Left ventricle myocardium inferior (tissue), 1 donor: ENCODE data around the gene OR10H4. TPM values are rescaled to one million over a fixed set of nuclear protein-coding genes. Genes with fewer than 3 reads are reported as not detected.

Experiments used
- DNase-seq: peaks from one replicate; pipeline ENCODE4 v3.0.0-alpha.2; 2020
- H3K27ac ChIP-seq: fragments of 200-600 bp; replicated peaks from 2 replicates; pipeline ENCODE4 v1.8.0; 2021
- H3K27me3 ChIP-seq: fragments of 200-600 bp; 2 replicates; pipeline ENCODE4 v1.8.0; 2021; ENCODE audit warnings: low read depth
- H3K36me3 ChIP-seq: fragments of 200-600 bp; 2 replicates; pipeline ENCODE4 v1.8.0; 2021
- H3K4me1 ChIP-seq: fragments of 200-600 bp; 2 replicates; pipeline ENCODE4 v1.8.0; 2021
- H3K4me3 ChIP-seq: fragments of 200-600 bp; 2 replicates; pipeline ENCODE4 v1.8.0; 2021; ENCODE audit warnings: mild to moderate bottlenecking, moderate library complexity
- H3K9me3 ChIP-seq: fragments of 200-600 bp; replicated peaks from 2 replicates; pipeline ENCODE4 v1.8.0; 2021
- CTCF ChIP-seq: fragments of 200-600 bp; IDR thresholded peaks from 2 replicates; pipeline ENCODE4 v1.8.0; 2021; ENCODE audit warnings: antibody characterized with exemption, mild to moderate bottlenecking, borderline replicate concordance
- intact Hi-C: fragments of 100-400 bp; cut with micrococcal nuclease; formaldehyde crosslinking; loops from one replicate; pipeline ENCODE4 v1.11.0; 2022
- total RNA-seq: library from RNA; stranded (reverse); fragmentation: NEBNext Ultra II Directional; extraction: Animal tissue kit (Norgen Biotek cat#: 25700); gene quantifications from one replicate; pipeline ENCODE4 v1.2.1, GENCODE V29; 2021
- donor health status: DM: no; HTN: yes; CAD: no; lungs with severe emphysema.

OR10H4 gene
- total RNA-seq, 1 donor from 2014 or later, result not detected

GRCh38 chr19:15989889-15990288 is 41.1 kb downstream of the OR10H4 start:
- Histone ChIP-seq H3K27ac (no peak overlapping the region), H3K4me1 (no peaks in the 10 kb centered on the region), H3K9me3 (peaks cover 14% of the 10 kb centered on the region), H3K36me3 (no peaks in the 10 kb centered on the region), H3K4me3 (no peak overlapping the region), H3K27me3 (peaks cover 50% of the 10 kb centered on the region)
- intact Hi-C loops, result no loop called here
- DNase-seq, result no peak
- TF ChIP-seq CTCF, result no peak

- H3K9me3 ChIP-seq, result peaks cover 19% of the 10 kb centered on the region
- DNase-seq, result no peak
- TF ChIP-seq CTCF, result no peak
- H3K4me1 ChIP-seq, result no peaks in the 10 kb centered on the region
- H3K4me3 ChIP-seq, result no peak overlapping the region
- H3K36me3 ChIP-seq, result no peaks in the 10 kb centered on the region
- peaks cover 50% of the 10 kb centered on the region for H3K27me3 ChIP-seq
- no peak overlapping the region for H3K27ac ChIP-seq
- intact Hi-C loops, result no loop called here
Observed at GRCh38 chr19:15991602-15992001, 42.8 kb downstream of the OR10H4 start.

- H3K4me1 ChIP-seq, result no peaks in the 10 kb centered on the region
- no peak for DNase-seq
- H3K27me3 ChIP-seq, result peaks cover 50% of the 10 kb centered on the region
- no peaks in the 10 kb centered on the region for H3K36me3 ChIP-seq
- intact Hi-C loops, result no loop called here
- no peak overlapping the region for H3K27ac ChIP-seq
- no peak overlapping the region for H3K4me3 ChIP-seq
- H3K9me3 ChIP-seq, result peaks cover 19% of the 10 kb centered on the region
- no peak for TF ChIP-seq CTCF
Observed at GRCh38 chr19:15992014-15992413, 43.2 kb downstream of the OR10H4 start.

GRCh38 chr19:15995536-15995935 is 46.7 kb downstream of the OR10H4 start:
- no peak overlapping the region for H3K27ac ChIP-seq
- no peak for DNase-seq
- H3K36me3 ChIP-seq, result no peaks in the 10 kb centered on the region
- TF ChIP-seq CTCF, result no peak
- no peaks in the 10 kb centered on the region for H3K4me1 ChIP-seq
- intact Hi-C loops, result no loop called here
- H3K27me3 ChIP-seq, result peaks cover 22% of the 10 kb centered on the region
- H3K4me3 ChIP-seq, result no peak overlapping the region
- peaks cover 19% of the 10 kb centered on the region for H3K9me3 ChIP-seq

- no peak for DNase-seq
- Histone ChIP-seq H3K27me3 (no peaks in the 10 kb centered on the region), H3K36me3 (no peaks in the 10 kb centered on the region), H3K4me3 (no peak overlapping the region), H3K27ac (no peak overlapping the region), H3K9me3 (peaks cover 4% of the 10 kb centered on the region), H3K4me1 (peaks cover 17% of the 10 kb centered on the region)
- no peak for TF ChIP-seq CTCF
- intact Hi-C loops, result no loop called here
Observed at GRCh38 chr19:15998166-15998565, 49.4 kb downstream of the OR10H4 start.

Other genes starting within 250 kb of the OR10H4 start
- gene OR10H2, start 221.0 kb upstream of the OR10H4 start, total RNA-seq, result not detected
- gene OR10H3, start 211.0 kb upstream of the OR10H4 start, total RNA-seq, result not detected
- not detected for gene OR10H5, start 161.3 kb upstream of the OR10H4 start, total RNA-seq
- not detected for gene OR10H1, start 133.3 kb upstream of the OR10H4 start, total RNA-seq
- gene CYP4F2, start 50.9 kb upstream of the OR10H4 start, total RNA-seq, result not detected
- gene CYP4F11, start 14.5 kb upstream of the OR10H4 start, total RNA-seq, result 0.82 TPM
- 69.6 TPM for gene TPM4, start 127.5 kb downstream of the OR10H4 start, total RNA-seq
- 17.7 TPM for gene RAB8A, start 162.9 kb downstream of the OR10H4 start, total RNA-seq
- 0.16 TPM for gene HSH2D, start 194.7 kb downstream of the OR10H4 start, total RNA-seq
- not detected for gene CIB3, start 224.5 kb downstream of the OR10H4 start, total RNA-seq
- gene FAM32A, start 236.4 kb downstream of the OR10H4 start, total RNA-seq, result 34.3 TPM
- 38.5 TPM for gene AP1M1, start 248.9 kb downstream of the OR10H4 start, total RNA-seq